HS-5 (cell line): ENCODE results near the gene ERMARD.
"Not testable (repeated sequence)": the region's sequence is repeated elsewhere in the genome, so short reads cannot be mapped to it uniquely, and the experiment has no call there.

Experiments
- DNase-seq: peaks from one replicate; pipeline ENCODE4 v3.0.0-alpha.2; 2012; ENCODE audit warnings: low read depth

ERMARD gene

GRCh38 chr6:169738204-169738975 lies 13.0 kb upstream of the ERMARD start:
- DNase-seq, result no peak

DNA sequence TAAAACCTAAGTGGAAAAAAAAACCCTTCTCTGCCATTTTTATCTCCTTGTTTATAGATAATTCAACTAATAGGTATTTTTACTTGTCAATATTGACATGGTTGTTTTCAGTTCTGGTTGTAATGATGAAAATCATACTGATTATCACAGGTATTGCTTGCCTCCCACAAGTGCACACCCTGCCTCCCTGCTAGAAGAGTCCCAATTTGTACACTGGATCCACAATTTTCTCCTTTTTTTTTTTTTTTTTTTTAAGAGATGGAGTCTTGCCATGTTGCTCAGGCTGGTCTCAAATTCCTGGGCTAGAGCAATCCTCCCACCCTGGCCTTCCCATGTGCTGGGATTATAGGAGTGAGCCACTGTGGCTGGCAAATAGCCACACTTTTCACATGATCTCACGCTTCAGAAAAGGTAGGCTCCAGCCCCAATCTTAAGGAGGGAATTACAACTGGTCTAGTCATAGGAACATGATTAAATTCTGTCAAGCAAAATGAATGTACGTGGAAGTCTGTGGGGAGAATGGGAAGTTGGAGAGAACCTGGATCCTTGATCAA lies 12.4 kb upstream of the ERMARD start:
- DNase-seq, result no peak

DNA sequence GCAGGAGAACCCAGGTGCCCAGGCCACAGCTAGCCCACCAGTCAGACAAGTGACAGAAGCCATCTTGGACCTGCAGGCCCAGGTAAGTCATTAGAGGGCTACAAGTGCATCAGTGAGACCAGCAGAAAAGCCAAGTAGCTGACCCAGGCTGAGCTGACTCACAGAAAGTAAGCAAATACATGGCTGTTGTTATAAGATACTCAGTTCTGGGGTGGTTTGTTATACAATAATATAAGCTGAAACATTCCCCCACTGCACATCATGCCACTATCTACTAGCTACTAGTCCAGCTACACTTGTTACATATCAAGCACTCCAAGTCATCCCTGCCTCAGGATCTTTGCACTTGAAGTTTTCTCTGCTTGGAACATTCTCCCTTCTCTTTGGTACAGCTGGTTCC lies 10.1 kb upstream of the ERMARD start:
- DNase-seq, result no peak

DNA sequence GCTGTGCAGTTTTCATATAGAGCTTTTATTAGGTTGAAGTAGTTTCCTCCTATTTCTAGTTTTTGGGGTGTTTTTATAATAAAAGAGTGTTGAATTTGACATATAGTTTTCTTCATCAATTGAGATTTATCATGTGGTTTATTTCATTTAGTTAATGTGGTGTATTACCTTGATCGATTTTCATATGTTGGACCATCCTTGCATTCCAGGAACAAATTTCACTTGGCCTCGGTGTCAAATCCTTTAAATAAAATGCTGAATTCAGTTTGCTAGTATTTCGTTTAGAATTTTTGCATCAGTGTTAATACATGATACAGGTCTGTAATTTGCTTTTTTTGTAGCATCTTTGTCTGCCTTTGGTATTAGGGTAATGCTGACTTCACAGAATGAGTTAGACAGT lies 6.0 kb upstream of the ERMARD start:
- DNase-seq, result no peak

DNA sequence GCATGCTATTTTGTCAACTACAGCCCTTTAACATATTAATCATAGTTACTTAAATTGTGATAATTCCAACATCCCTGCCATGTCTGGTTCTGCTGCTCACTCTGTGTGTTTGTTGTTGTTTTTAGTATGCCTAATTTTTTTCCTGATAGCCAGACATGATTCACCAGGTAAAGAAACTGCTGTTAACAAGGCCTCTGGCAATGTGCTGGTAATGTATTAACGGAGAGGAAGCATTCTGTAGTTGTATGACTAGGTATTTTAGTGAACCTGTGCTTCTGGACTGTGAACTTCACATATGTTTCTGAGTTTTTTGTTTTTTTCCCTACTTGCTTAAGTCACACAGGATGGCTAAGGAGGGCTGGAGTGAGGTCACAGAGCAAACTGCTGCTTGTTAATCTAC lies 4.9 kb upstream of the ERMARD start:
- DNase-seq, result no peak

GRCh38 chr6:169752074-169752623 lies 727 bp downstream of the ERMARD start:
- DNase-seq, result no peak

GRCh38 chr6:169755162-169755561 lies 3.7 kb downstream of the ERMARD start:
- DNase-seq, result no peak

DNA sequence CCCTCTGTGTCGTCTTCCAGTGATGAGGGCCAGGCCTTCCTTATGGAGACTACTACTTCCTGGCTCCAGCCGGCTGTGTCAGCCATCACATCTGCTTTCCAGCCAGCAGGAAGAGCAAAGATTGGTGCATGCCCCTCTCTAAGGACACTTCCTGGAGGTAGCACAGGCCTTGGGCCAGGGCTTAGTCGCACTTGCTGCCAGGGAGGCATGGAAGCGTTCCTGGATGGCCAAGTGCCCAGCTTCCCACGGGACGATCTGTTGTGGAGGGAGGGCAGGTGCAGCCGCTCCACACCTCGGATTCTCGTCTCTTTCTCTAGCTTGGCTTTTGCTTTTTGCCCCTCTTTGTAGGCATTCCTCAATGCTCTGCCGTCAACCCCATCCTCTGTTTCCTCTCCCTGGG lies 11.9 kb downstream of the ERMARD start:
- DNase-seq, result no peak

GRCh38 chr6:169763881-169764280 lies 12.5 kb downstream of the ERMARD start:
- DNase-seq, result no peak

DNA sequence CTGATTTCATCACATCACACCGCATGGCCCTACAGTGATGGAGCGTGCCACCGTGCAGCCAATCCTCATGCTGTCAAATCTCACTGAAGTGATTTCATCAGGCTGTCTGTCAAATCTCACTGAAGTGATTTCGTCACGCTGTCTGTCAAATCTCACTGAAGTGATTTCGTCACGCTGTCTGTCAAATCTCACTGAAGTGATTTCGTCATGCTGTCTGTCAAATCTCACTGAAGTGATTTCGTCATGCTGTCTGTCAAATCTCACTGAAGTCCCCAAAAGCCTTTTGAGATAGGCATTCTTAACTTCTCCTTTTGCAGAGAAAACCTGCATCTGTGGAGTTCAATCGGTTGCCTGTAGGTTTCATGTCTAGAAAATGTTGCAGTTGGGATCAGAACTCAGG lies 14.4 kb downstream of the ERMARD start:
- DNase-seq, result not testable (repeated sequence)

GRCh38 chr6:169766232-169766631 lies 14.8 kb downstream of the ERMARD start:
- DNase-seq, result no peak

DNA sequence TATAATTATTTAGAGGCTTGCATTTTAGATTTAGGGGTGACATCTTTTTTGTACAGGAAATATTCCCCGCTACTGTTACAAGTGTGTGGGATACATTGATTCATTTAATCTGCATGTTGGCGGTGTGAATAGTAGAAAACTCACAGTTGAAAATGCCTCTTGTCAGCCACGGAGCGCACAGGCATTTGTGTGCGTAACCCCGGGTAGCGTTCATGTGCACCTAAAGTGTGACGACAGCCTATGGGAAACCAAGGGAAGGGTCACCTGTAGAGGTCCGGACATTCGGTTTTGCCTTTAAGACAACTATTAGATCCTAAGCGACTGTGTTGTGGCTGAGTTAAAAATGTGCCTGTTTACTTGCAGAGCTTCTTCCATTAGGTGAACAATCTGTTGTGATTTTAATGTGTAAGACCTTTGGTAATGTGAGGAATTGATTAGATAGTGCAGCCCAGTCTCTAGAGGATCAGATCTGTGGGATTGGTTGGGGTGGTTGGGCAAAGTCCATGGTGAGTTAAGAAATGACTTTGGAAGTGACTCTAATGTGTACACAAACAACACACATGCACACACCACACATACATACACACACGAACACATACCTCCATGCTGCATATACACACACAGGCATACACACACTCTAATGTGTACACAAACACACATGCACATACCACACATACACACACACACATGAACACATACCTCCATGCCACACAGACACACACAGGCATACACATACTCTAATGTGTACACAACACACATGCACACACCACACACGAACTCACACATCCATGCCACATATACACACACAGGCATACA lies 15.7 kb downstream of the ERMARD start:
- no peak for DNase-seq

DNA sequence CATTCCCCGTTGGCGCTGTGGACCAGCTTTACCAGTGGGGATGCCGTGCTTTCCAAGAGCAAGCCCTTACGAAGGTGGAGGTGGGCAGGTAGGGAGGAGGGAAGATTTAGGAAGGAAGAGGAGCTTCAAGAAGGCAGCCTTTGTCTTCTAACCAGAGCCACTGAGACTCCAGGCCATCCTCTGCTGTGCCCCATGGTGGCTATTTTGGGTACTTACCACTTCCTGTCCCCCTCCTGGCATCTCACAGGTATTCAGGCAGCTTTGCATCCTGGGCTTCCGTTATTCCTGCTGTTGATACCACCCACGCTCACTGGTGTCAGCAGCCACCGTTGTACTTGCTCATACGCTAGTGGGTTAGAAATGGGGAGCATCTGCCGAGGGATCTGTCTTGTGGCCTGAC lies 22.9 kb downstream of the ERMARD start:
- DNase-seq, result no peak

DNA sequence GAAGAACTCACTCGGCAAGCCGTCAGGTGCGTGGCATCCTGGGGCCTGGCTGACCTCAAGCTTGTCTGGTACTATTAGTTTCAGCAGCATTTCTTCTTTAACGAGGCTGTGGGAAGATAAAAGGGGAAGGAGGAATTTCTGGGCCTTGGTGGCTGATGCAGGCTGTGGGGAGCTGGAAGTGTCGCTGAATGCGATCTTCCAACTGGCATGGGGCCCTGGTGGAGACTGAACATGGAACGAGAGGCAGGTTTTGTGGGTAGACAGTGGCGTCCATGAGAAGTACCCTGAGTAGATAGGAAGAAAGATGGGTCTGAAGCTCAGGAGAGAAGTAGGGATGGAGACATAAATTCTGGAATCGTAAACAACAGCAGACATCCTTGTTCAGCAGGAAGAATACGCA lies 23.9 kb downstream of the ERMARD start:
- no peak for DNase-seq

DNA sequence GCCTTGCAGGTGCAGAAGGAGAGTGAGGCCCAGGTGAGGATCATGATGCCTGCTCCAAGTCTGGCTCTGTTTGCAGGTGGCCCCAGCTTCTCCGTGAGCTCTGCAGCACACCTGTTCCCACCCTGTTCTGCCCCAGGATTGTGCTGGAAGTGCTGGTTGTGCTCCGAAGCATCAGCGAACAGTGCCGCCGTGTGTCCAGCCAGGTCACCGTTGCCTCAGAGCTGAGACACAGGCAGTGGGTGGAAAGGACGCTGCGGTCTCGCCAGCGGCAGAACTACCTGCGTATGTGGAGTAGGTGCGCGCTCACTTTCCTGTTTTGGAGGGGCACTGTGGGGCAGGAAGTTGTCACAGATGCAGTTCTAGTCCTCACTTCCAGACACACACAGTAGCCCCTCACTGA lies 25.0 kb downstream of the ERMARD start:
- no peak for DNase-seq

GRCh38 chr6:169777896-169778295 lies 26.5 kb downstream of the ERMARD start:
- DNase-seq, result no peak

GRCh38 chr6:169778646-169779045 lies 27.2 kb downstream of the ERMARD start:
- no peak for DNase-seq

DNA sequence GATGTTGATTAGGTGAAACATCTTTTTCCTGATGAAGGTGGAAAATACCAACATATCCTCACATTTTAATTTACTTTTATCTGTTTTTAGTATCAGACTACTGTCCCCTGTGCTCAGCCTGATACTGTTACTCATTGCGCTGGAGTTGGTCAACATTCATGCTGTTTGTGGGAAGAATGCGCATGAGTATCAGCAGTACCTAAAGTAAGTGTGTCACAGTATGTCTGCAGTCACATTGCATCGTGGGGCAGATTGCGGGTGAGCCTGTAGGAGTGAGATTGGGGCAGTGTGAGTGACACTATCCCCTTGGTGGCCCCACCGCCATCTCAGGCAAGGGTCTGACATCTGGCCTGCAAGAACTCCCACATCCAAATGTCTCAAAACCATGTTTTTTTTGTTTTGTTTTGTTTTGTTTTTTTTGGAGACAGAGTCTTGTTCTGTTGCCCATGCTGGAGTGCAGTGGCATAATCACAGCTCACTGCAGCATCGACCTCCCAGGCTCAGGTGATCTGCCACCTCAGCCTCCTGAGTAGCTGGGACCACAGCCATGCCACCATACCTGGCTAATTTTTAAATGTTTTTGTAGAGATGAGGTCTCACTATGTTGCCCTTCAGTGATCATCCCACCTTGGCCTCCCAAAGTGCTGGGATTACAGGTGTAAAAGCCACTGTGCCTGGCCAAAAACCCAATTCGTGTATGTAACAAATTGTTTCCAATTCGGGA lies 27.8 kb downstream of the ERMARD start:
- DNase-seq, result no peak

GRCh38 chr6:169779896-169780295 lies 28.5 kb downstream of the ERMARD start:
- DNase-seq, result no peak

DNA sequence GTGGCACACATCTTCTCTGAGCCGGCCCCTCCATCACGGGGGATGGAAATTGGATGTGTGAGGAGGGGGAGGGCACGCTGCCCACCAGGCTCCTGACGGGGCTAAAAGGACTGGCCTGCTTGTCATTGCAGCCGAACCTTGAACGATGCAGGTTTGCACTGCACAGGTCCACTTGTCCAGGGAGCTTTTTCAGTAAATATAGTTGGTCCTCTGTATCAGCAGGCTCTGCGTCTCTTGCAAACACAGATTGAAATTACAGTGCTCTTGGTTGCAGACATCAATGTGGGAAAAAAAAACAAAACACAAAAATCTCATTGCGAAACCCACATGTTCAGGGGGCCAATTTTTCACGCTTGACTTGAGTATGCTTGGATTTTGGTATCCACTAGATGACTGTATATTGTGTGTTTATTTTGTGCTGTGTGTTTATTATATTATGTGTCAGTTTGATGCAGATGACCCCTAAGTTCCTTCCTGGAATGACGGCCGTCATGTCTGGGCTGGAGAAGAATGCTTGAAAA lies 29.2 kb downstream of the ERMARD start:
- DNase-seq, result no peak

GRCh38 chr6:169782966-169783365 lies 31.5 kb downstream of the ERMARD start:
- no peak for DNase-seq

GRCh38 chr6:169783401-169783800 lies 32.0 kb downstream of the ERMARD start:
- DNase-seq, result no peak
